Inflammatory macrophage treated with lipopolysaccharide for 4 hours (primary cell): ENCODE measurements around the gene SMIM28.

Experiments
- DNase-seq: peaks from one replicate; pipeline ENCODE4 v3.0.0-alpha.2; 2020

SMIM28 gene

GRCh38 chr6:138374815-138375214 is 2.9 kb upstream of the SMIM28 start:
- no peak for DNase-seq

GRCh38 chr6:138377042-138377441 is 663 bp upstream of the SMIM28 start:
- no peak for DNase-seq

- no peak for DNase-seq
Measured at GRCh38 chr6:138378463-138378862, 758 bp downstream of the SMIM28 start.

GRCh38 chr6:138382498-138383265 is 5.0 kb downstream of the SMIM28 start:
- no peak for DNase-seq

- no peak for DNase-seq
Measured at GRCh38 chr6:138383776-138384175, 6.1 kb downstream of the SMIM28 start.

GRCh38 chr6:138386897-138387296 is 9.2 kb downstream of the SMIM28 start:
- no peak for DNase-seq

GRCh38 chr6:138387577-138388368 is 10.1 kb downstream of the SMIM28 start:
- DNase-seq = no peak

- DNase-seq = no peak
Measured at GRCh38 chr6:138389551-138389950, 11.8 kb downstream of the SMIM28 start.

GRCh38 chr6:138393871-138394783 is 16.4 kb downstream of the SMIM28 start:
- peak; percentile 37 for DNase-seq

- DNase-seq = no peak
Measured at GRCh38 chr6:138396709-138397108, 19.0 kb downstream of the SMIM28 start.

- DNase-seq = no peak
Measured at GRCh38 chr6:138397128-138398122, 19.7 kb downstream of the SMIM28 start.

GRCh38 chr6:138400326-138400725 is 22.6 kb downstream of the SMIM28 start:
- DNase-seq = no peak

GRCh38 chr6:138401960-138402837 is 24.5 kb downstream of the SMIM28 start:
- no peak for DNase-seq

GRCh38 chr6:138402838-138403187 is 25.1 kb downstream of the SMIM28 start:
- DNase-seq = no peak

- no peak for DNase-seq
Measured at GRCh38 chr6:138403324-138403800, 25.7 kb downstream of the SMIM28 start.

- DNase-seq = peak; percentile 64
Measured at GRCh38 chr6:138403801-138404665, 26.3 kb downstream of the SMIM28 start, which contains the start of gene HEBP2. HEBP2 (plus strand) TSS chr6:138404223; CDS start chr6:138404496, 273 bp downstream.

- no peak for DNase-seq
Measured at GRCh38 chr6:138404666-138405337, 27.1 kb downstream of the SMIM28 start.

- DNase-seq = no peak
Measured at GRCh38 chr6:138405816-138406413, 28.2 kb downstream of the SMIM28 start.

GRCh38 chr6:138406443-138406842 is 28.7 kb downstream of the SMIM28 start:
- peak; percentile 26 for DNase-seq
